Ascending aorta (tissue), 2 donors: ENCODE measurements around the gene COMMD10. TPM values are rescaled to one million over a fixed set of nuclear protein-coding genes. Genes with fewer than 3 reads are reported as not detected.

ENCODE experiments used
- DNase-seq, 2 donors: peaks; one replicate each; pipeline ENCODE4 v3.0.0-alpha.2; 2019; ENCODE audit warnings: low spot score in 2 of 2
- H3K27ac ChIP-seq, 2 donors: fragments of 200-600 bp; sonication (generic); one replicate each; pipeline ENCODE4 v1.5.1; 2016 to 2017; ENCODE audit warnings: mild to moderate bottlenecking in 1 of 2
- H3K27me3 ChIP-seq: fragments of 200-600 bp; sonication (generic); one replicate; pipeline ENCODE4 v1.5.1; 2017
- H3K36me3 ChIP-seq, 2 donors: fragments of 200-600 bp; sonication (generic); one replicate each; pipeline ENCODE4 v1.5.1; 2016
- H3K4me1 ChIP-seq, 2 donors: fragments of 200-600 bp; sonication (generic); one replicate each; pipeline ENCODE4 v1.5.1; 2016 to 2017; ENCODE audit warnings: mild to moderate bottlenecking in 1 of 2
- H3K4me3 ChIP-seq, 2 donors: fragments of 200-600 bp; sonication (generic); one replicate each; pipeline ENCODE4 v1.5.1; 2016 to 2017; ENCODE audit warnings: mild to moderate bottlenecking in 1 of 2
- H3K9me3 ChIP-seq, 2 donors: fragments of 200-600 bp; sonication (generic); one replicate each; pipeline ENCODE4 v1.5.1; 2016
- CTCF ChIP-seq, 3 experiments: fragments of 200-600 bp in 2 of 3; fragments of 450-650 bp in 1 of 3; sonication (generic) in 2 of 3; IDR thresholded peaks; one replicate each; pipeline ENCODE4 v1.5.1; 2016 to 2019; ENCODE audit warnings: antibody characterized with exemption in 3 of 3, mild to moderate bottlenecking in 1 of 3, moderate library complexity in 1 of 3
- intact Hi-C: fragments of 100-400 bp; cut with DNase I; formaldehyde crosslinking; loops from one replicate; pipeline ENCODE4 v1.15.1; 2023
- total RNA-seq: library from RNA; depleted of rRNA; stranded (reverse); fragments of >200 nt; gene quantifications from one replicate; pipeline ENCODE4 v1.1.0, GENCODE V29; 2016

The COMMD10 gene
- total RNA-seq, 1 donor from 2014 or later, result 25.0 TPM

GRCh38 chr5:116157902-116158301 is 73.1 kb downstream of the COMMD10 start:
- H3K4me3 ChIP-seq, result no peak overlapping the region
- no peaks in the 10 kb centered on the region for H3K36me3 ChIP-seq
- no peak for DNase-seq
- intact Hi-C loops, result no loop called here
- H3K9me3 ChIP-seq, result no peaks in the 10 kb centered on the region
- H3K4me1 ChIP-seq, result no peaks in the 10 kb centered on the region
- H3K27ac ChIP-seq, result no peak overlapping the region
- no peak for TF ChIP-seq CTCF (IDR thresholded peaks at IDR 0.05)
- no peaks in the 10 kb centered on the region for H3K27me3 ChIP-seq

GRCh38 chr5:116159006-116159405 is 74.2 kb downstream of the COMMD10 start:
- Histone ChIP-seq H3K27ac (no peak overlapping the region), H3K27me3 (no peaks in the 10 kb centered on the region), H3K9me3 (no peaks in the 10 kb centered on the region), H3K4me1 (no peaks in the 10 kb centered on the region), H3K36me3 (no peaks in the 10 kb centered on the region), H3K4me3 (no peak overlapping the region)
- no peak for TF ChIP-seq CTCF (IDR thresholded peaks at IDR 0.05)
- intact Hi-C loops, result no loop called here
- DNase-seq, result no peak

GRCh38 chr5:116174111-116174510 is 89.3 kb downstream of the COMMD10 start:
- H3K9me3 ChIP-seq, result peaks cover 0 to 7% of the 10 kb centered on the region in 2 donors
- DNase-seq, result no peak
- H3K36me3 ChIP-seq, result no peaks in the 10 kb centered on the region
- no peaks in the 10 kb centered on the region for H3K4me1 ChIP-seq
- H3K4me3 ChIP-seq, result no peak overlapping the region
- H3K27ac ChIP-seq, result no peak overlapping the region
- intact Hi-C loops, result no loop called here
- H3K27me3 ChIP-seq, result no peaks in the 10 kb centered on the region
- TF ChIP-seq CTCF (IDR thresholded peaks at IDR 0.05), result no peak

GRCh38 chr5:116176121-116176520 is 91.3 kb downstream of the COMMD10 start:
- intact Hi-C loops, result no loop called here
- no peaks in the 10 kb centered on the region for H3K27me3 ChIP-seq
- no peak overlapping the region for H3K4me3 ChIP-seq
- TF ChIP-seq CTCF (IDR thresholded peaks at IDR 0.05), result no peak
- no peaks in the 10 kb centered on the region for H3K36me3 ChIP-seq
- no peaks in the 10 kb centered on the region for H3K9me3 ChIP-seq
- no peak for DNase-seq
- no peaks in the 10 kb centered on the region for H3K4me1 ChIP-seq
- no peak overlapping the region for H3K27ac ChIP-seq

- H3K9me3 ChIP-seq, result no peaks in the 10 kb centered on the region
- DNase-seq, result no peak
- no peaks in the 10 kb centered on the region for H3K4me1 ChIP-seq
- H3K27me3 ChIP-seq, result no peaks in the 10 kb centered on the region
- no peaks in the 10 kb centered on the region for H3K36me3 ChIP-seq
- H3K27ac ChIP-seq, result no peak overlapping the region
- no peak for TF ChIP-seq CTCF (IDR thresholded peaks at IDR 0.05)
- H3K4me3 ChIP-seq, result no peak overlapping the region
- intact Hi-C loops, result no loop called here
These were observed 94.1 kb downstream of the COMMD10 start for GRCh38 chr5:116178925-116179324.

DNA sequence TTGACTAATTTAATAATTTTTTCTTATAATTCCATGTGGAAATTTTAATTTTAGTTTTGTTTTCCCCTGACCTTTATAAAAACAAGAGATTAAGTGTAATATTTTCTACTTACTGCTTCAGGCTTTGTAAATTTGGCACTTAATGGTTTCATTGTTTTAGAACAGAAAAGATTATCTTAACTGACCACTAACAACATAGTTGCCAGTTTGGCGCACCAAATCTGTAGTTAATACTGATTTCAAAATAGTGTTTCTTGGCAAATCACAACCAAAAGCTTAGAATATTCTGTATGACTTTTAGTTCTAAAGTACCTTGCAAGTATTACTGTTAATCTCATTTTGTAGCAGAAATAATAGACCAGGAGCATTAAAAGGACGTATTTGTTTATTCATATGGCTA is 124.3 kb downstream of the COMMD10 start:
- H3K36me3 ChIP-seq, result no peaks in the 10 kb centered on the region
- H3K4me3 ChIP-seq, result no peak overlapping the region
- no peaks in the 10 kb centered on the region for H3K9me3 ChIP-seq
- intact Hi-C loops, result no loop called here
- H3K4me1 ChIP-seq, result no peaks in the 10 kb centered on the region
- TF ChIP-seq CTCF (IDR thresholded peaks at IDR 0.05), result no peak
- no peak overlapping the region for H3K27ac ChIP-seq
- DNase-seq, result no peak
- H3K27me3 ChIP-seq, result no peaks in the 10 kb centered on the region
